IPS-20b (cell line): ENCODE results near the gene NYNRIN.
A peak's percentile ranks its signal among the peaks of the same experiment; 100 is the strongest.
"Not testable (repeated sequence)": the region's sequence is repeated elsewhere in the genome, so short reads cannot be mapped to it uniquely, and the experiment has no call there.

Experiments used
- H3K27ac ChIP-seq: one replicate; pipeline ENCODE4 v1.5.1; 2013; ENCODE audit warnings: low read length
- H3K27me3 ChIP-seq: 2 replicates; pipeline ENCODE4 v1.6.1; 2013; ENCODE audit warnings: mild to moderate bottlenecking, low read length, inconsistent platforms; ENCODE audit not compliant: insufficient read depth
- H3K36me3 ChIP-seq: 2 replicates; pipeline ENCODE4 v1.6.1; 2013; ENCODE audit warnings: low read depth, mild to moderate bottlenecking, inconsistent platforms, low read length, moderate library complexity; ENCODE audit not compliant: insufficient read depth
- H3K4me1 ChIP-seq: 2 replicates; pipeline ENCODE4 v1.6.1; 2013; ENCODE audit warnings: mild to moderate bottlenecking, control low read depth, inconsistent platforms, low read length, moderate library complexity; ENCODE audit not compliant: insufficient read depth
- H3K4me3 ChIP-seq: 2 replicates; pipeline ENCODE4 v1.5.1; 2013; ENCODE audit warnings: mild to moderate bottlenecking, low read length, inconsistent platforms
- H3K9ac ChIP-seq: 2 replicates; pipeline ENCODE4 v1.6.1; 2013; ENCODE audit warnings: low read depth, mild to moderate bottlenecking, inconsistent platforms, low read length, moderate library complexity
- H3K9me3 ChIP-seq: 2 replicates; pipeline ENCODE4 v1.6.1; 2013; ENCODE audit warnings: mild to moderate bottlenecking, low read depth, low read length, inconsistent platforms; ENCODE audit not compliant: insufficient read depth

NYNRIN gene

GRCh38 chr14:24438223-24439097, 39.7 kb downstream of the NYNRIN start:
- Histone ChIP-seq H3K4me1 (no peaks in the 10 kb centered on the region; the same call in 1 of the 2 replicates), H3K27ac (no peak overlapping the region), H3K36me3 (peaks cover 46% of the 10 kb centered on the region), H3K27me3 (no peaks in the 10 kb centered on the region), H3K4me3 (no peak overlapping the region), H3K9ac (no peak overlapping the region), H3K9me3 (no peaks in the 10 kb centered on the region)

- Histone ChIP-seq H3K4me1 (no peaks in the 10 kb centered on the region; the same call in 1 of the 2 replicates), H3K9me3 (no peaks in the 10 kb centered on the region), H3K9ac (no peak overlapping the region), H3K4me3 (no peak overlapping the region), H3K36me3 (peaks cover 45% of the 10 kb centered on the region), H3K27ac (no peak overlapping the region), H3K27me3 (no peaks in the 10 kb centered on the region)
These were observed 40.5 kb downstream of the NYNRIN start for GRCh38 chr14:24439257-24439656.

- H3K36me3 ChIP-seq = peaks cover 45% of the 10 kb centered on the region
- no peak overlapping the region for H3K27ac ChIP-seq
- no peaks in the 10 kb centered on the region for H3K9me3 ChIP-seq
- H3K27me3 ChIP-seq = no peaks in the 10 kb centered on the region
- H3K4me3 ChIP-seq = no peak overlapping the region
- no peak overlapping the region for H3K9ac ChIP-seq
- H3K4me1 ChIP-seq = no peaks in the 10 kb centered on the region; the same call in 1 of the 2 replicates
These were observed 41.2 kb downstream of the NYNRIN start for GRCh38 chr14:24439830-24440605.

- Histone ChIP-seq H3K4me3 (peak overlapping the region; percentile 90; the same call in 1 of the 2 replicates), H3K27ac (no peak overlapping the region), H3K4me1 (no peaks in the 10 kb centered on the region; the same call in 1 of the 2 replicates), H3K9me3 (no peaks in the 10 kb centered on the region), H3K9ac (peak overlapping the region; percentile 98; the same call in 1 of the 2 replicates), H3K36me3 (peaks cover 45% of the 10 kb centered on the region), H3K27me3 (no peaks in the 10 kb centered on the region)
These were observed 42.0 kb downstream of the NYNRIN start for GRCh38 chr14:24440606-24441399.

- Histone ChIP-seq H3K36me3 (peaks cover 45% of the 10 kb centered on the region), H3K9me3 (no peaks in the 10 kb centered on the region), H3K4me3 (peak overlapping the region; percentile 90), H3K4me1 (no peaks in the 10 kb centered on the region; the same call in 1 of the 2 replicates), H3K27me3 (no peaks in the 10 kb centered on the region), H3K9ac (peak overlapping the region; percentile 98; the same call in 1 of the 2 replicates), H3K27ac (peak overlapping the region; percentile 35)
These were observed 42.7 kb downstream of the NYNRIN start for GRCh38 chr14:24441485-24441884.

GRCh38 chr14:24441904-24442239, 43.1 kb downstream of the NYNRIN start:
- H3K4me1 ChIP-seq = no peaks in the 10 kb centered on the region; the same call in 1 of the 2 replicates

GRCh38 chr14:24442240-24443052, 43.6 kb downstream of the NYNRIN start, which contains the start of gene SDR39U1:
SDR39U1 (minus strand) TSS chr14:24442776; CDS start chr14:24442769, 7 bp downstream.
- Histone ChIP-seq H3K27ac (peak within 1 kb of the TSS; percentile 78), H3K9me3 (no peaks in the 10 kb centered on the region), H3K4me1 (no peaks in the 10 kb centered on the region; the same call in 1 of the 2 replicates), H3K9ac (peak within 1 kb of the TSS; percentile 98; the same call in 1 of the 2 replicates), H3K36me3 (peaks cover 39% of the 10 kb centered on the region), H3K27me3 (no peaks in the 10 kb centered on the region), H3K4me3 (peak within 1 kb of the TSS; percentile 90)

More at GRCh38 chr14:24441904-24442239, 43.1 kb downstream of the NYNRIN start:
- Histone ChIP-seq H3K4me3 (peak overlapping the region; percentile 90), H3K27ac (peak overlapping the region; percentile 35), H3K9ac (peak overlapping the region; percentile 98; the same call in 1 of the 2 replicates), H3K27me3 (no peaks in the 10 kb centered on the region), H3K9me3 (no peaks in the 10 kb centered on the region), H3K36me3 (peaks cover 45% of the 10 kb centered on the region)

- H3K27ac ChIP-seq = peak overlapping the region; percentile 62
- H3K36me3 ChIP-seq = peaks cover 32% of the 10 kb centered on the region
- no peaks in the 10 kb centered on the region for H3K9me3 ChIP-seq
- no peaks in the 10 kb centered on the region; the same call in 1 of the 2 replicates for H3K4me1 ChIP-seq
- H3K4me3 ChIP-seq = peak overlapping the region; percentile 90
- H3K27me3 ChIP-seq = no peaks in the 10 kb centered on the region
- peak overlapping the region; percentile 98; the same call in 1 of the 2 replicates for H3K9ac ChIP-seq
These were observed 44.4 kb downstream of the NYNRIN start for GRCh38 chr14:24443053-24443665.

- H3K4me3 ChIP-seq, H3K36me3 ChIP-seq, H3K4me1 ChIP-seq, H3K27ac ChIP-seq, H3K27me3 ChIP-seq, H3K9ac ChIP-seq: not testable (repeated sequence)
- H3K9me3 ChIP-seq = peaks cover 20% of the 10 kb centered on the region
These were observed 52.0 kb downstream of the NYNRIN start for GRCh38 chr14:24450828-24451227.

- Histone ChIP-seq H3K9me3 (peaks cover 20% of the 10 kb centered on the region), H3K36me3 (no peaks in the 10 kb centered on the region), H3K27ac (no peak overlapping the region), H3K27me3 (no peaks in the 10 kb centered on the region), H3K9ac (no peak overlapping the region), H3K4me3 (no peak overlapping the region), H3K4me1 (no peaks in the 10 kb centered on the region)
These were observed 58.2 kb downstream of the NYNRIN start for GRCh38 chr14:24456980-24457379.
